ENCODE data around the gene LCN15. TPM values are rescaled to one million over a fixed set of nuclear protein-coding genes. Genes with fewer than 3 reads are reported as not detected.

The LCN15 gene
- total and polyA plus RNA-seq, 2 experiments from 2014 or later = 0.76 to 0.90 TPM

DNA sequence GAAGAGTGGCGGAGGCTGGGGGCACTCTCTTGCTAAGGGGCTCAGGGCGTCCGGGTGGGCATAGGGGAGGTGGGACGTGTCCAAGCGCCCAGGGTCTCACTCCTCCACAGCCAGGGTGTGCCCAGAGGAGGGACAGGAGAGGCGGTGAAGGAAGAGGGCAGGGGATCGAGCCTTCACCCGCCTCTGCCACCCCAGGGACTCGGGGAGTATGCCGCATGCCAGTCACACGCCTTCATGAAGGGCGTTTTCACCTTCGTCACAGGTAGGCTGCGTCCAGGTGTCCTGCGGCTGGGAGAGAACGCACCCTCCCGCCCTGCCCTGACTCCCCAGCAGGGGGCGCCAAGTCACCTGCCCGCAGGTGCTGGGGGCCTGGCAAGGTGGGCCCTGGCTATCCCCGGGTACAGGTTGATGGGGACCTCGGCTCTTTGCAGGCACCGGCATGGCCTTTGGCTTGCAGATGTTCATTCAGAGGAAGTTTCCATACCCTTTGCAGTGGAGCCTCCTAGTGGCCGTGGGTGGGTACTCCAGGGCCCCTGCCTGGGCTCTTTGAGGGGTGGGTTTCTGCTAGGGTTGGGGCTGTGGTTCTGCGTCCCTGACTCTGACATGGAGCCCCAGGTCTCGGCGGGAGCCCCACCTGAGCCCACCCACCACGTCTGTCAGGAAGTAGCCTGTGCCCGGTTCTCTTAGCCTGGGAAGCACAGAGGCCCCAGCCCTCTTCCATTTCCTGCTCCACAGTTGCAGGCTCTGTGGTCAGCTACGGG lies 27.4 kb upstream of the LCN15 start (continued):
- TF ChIP-seq, protein P1, sequence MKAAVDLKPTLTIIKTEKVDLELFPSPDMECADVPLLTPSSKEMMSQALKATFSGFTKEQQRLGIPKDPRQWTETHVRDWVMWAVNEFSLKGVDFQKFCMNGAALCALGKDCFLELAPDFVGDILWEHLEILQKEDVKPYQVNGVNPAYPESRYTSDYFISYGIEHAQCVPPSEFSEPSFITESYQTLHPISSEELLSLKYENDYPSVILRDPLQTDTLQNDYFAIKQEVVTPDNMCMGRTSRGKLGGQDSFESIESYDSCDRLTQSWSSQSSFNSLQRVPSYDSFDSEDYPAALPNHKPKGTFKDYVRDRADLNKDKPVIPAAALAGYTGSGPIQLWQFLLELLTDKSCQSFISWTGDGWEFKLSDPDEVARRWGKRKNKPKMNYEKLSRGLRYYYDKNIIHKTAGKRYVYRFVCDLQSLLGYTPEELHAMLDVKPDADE (IDR thresholded peaks at IDR 0.05) = no peak
- peak; percentile 44 for TF ChIP-seq CREB1 (CRISPR knock-in tag; IDR thresholded peaks at IDR 0.05; ENCODE audit: low read depth)

DNA sequence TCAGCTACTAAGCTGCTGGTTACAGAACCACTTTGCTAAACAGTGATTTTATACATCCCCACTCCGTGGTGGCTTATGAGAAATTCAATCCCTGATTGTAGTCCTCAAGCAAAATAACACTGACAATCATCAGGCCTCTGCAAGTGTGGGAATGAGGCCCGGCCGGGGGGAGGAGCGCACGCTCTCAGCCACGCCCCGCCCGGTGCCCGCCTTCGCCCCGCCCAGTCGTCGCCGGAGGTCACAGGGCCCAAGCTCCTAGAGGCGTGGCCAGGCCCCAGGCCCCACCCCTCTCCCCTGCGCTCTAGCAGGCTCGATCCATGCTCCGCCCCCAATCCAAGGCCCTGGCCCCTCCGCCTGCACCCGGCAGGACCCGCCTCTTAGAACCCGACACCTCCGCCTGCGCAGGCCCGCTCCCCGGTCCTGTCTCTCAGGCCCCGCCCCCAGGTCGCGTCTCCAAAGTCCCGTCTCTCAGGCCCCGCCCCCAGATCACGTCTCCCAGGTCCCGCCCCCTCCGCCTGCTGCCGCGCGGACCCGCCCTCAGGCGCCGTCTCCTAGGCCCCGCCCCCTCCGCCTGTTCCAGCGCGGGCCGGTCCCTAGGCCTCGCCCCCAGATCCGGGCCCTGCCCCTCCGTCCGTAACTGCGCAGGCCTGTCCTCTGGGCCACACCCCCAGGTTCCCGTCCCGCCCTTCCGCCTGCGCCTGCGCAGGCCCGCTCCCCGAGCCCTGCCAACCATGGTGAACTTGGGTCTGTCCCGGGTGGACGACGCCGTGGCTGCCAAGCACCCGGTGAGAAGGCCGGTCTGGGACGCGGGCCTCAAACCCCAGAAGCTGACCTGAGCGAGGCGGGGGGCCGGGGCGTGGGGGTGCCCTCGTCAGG lies 26.6 kb upstream of the LCN15 start, which contains the start of gene TMEM141:
TSS of gene TMEM141 (plus strand) at position 705 of the 876 bp plus-strand sequence. CDS start at position 732, 27 bp downstream.
- Histone ChIP-seq H3F3A (replicated peaks; ENCODE audit: low read depth) (0 out of 2 replicates have a peak, but pooled peaks cover 6% of the 10 kb centered on the region), H3K27me3 (ENCODE audit: insufficient read depth) (no peaks in the 10 kb centered on the region), H3K4me2 (peak within 1 kb of the TSS; percentile 88), H4K20me1 (replicated peaks; ENCODE audit: insufficient read depth) (peaks cover 14% of the 10 kb centered on the region), H3K36me3 (ENCODE audit: insufficient read depth) (no peaks in the 10 kb centered on the region), H3K4me3 (peak within 1 kb of the TSS; percentile 91), H3K4me1 (ENCODE audit: insufficient read depth) (peaks cover 4% of the 10 kb centered on the region), H3K9me2 (ENCODE audit: insufficient read depth) (no peaks in the 10 kb centered on the region), H2AFZ (peak within 1 kb of the TSS; percentile 86; the same call in 1 of the 2 replicates), H3K27ac (ENCODE audit: low read depth) (0 out of 2 replicates have a peak within 1 kb of the TSS, but pooled peaks have one; percentile 26), H3K79me2 (replicated peaks; ENCODE audit: insufficient read depth) (0 out of 2 replicates have a peak, but pooled peaks cover 4% of the 10 kb centered on the region)
- peaks cover 8% of the 10 kb centered on the region; the same call in 2 of the 3 replicates for H3K36me3 Mint-ChIP-seq (ENCODE audit: low read depth)
- peak; percentile 93 for TF ChIP-seq POLR2AphosphoS5 (IDR thresholded peaks at IDR 0.05; ENCODE audit: low read depth)
- TF ChIP-seq EZH2 (IDR thresholded peaks at IDR 0.05; ENCODE audit: low read depth, unreplicated experiment) = no peak
- TF ChIP-seq CREB1 (CRISPR knock-in tag; IDR thresholded peaks at IDR 0.05; ENCODE audit: low read depth) = 0 out of 2 replicates have a peak, but pooled peaks have one; percentile 42
- peaks cover 17% of the 10 kb centered on the region for H3K27me3 Mint-ChIP-seq (ENCODE audit: insufficient read depth, low read depth, poor library complexity)
- peaks cover 18% of the 10 kb centered on the region for H3K4me1 Mint-ChIP-seq
- peak; percentile 86 for ATAC-seq
- peak; percentile 100 for DNase-seq (ENCODE audit: low spot score)
- no peaks in the 10 kb centered on the region for H3K9me3 Mint-ChIP-seq
- H3K4me3 Mint-ChIP-seq = peak within 1 kb of the TSS; percentile 84
- H3K27ac Mint-ChIP-seq = peak within 1 kb of the TSS; percentile 94

DNA sequence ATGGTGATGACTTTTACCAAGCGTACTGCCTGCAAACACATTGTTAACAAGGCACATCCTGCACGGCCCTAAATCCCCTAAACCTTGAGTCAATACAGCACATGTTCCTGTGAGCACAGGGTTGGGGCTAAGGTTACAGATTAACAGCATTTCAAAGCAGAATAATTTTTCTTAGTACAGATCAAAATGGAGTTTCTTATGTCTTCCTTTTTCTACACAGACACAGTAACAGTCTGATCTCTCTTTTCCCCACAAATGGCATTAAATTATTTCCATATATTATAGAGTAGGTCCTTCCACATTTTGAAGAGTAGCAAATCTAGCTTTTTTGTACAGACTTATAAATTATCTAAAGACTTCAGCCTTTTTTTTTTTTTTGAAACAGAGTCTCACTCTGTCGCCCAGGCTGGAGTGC lies 25.2 kb upstream of the LCN15 start:
- peaks cover 16% of the 10 kb centered on the region for H3K4me1 Mint-ChIP-seq
- Histone ChIP-seq H3K79me2 (replicated peaks; ENCODE audit: insufficient read depth) (0 out of 2 replicates have a peak, but pooled peaks cover 4% of the 10 kb centered on the region), H2AFZ (no peak overlapping the region), H3K4me3 (no peak overlapping the region), H3K27me3 (ENCODE audit: insufficient read depth) (no peaks in the 10 kb centered on the region), H3K36me3 (ENCODE audit: insufficient read depth) (no peaks in the 10 kb centered on the region), H4K20me1 (replicated peaks; ENCODE audit: insufficient read depth) (peaks cover 14% of the 10 kb centered on the region), H3F3A (replicated peaks; ENCODE audit: low read depth) (0 out of 2 replicates have a peak, but pooled peaks cover 6% of the 10 kb centered on the region), H3K4me2 (no peak overlapping the region), H3K9me2 (ENCODE audit: insufficient read depth) (no peaks in the 10 kb centered on the region), H3K27ac (ENCODE audit: low read depth) (no peak overlapping the region), H3K4me1 (ENCODE audit: insufficient read depth) (peaks cover 4% of the 10 kb centered on the region; the same call in 1 of the 2 replicates)
- peaks cover 13% of the 10 kb centered on the region for H3K27me3 Mint-ChIP-seq (ENCODE audit: insufficient read depth, low read depth, poor library complexity)
- no peaks in the 10 kb centered on the region for H3K9me3 Mint-ChIP-seq
- peaks cover 8% of the 10 kb centered on the region; the same call in 2 of the 3 replicates for H3K36me3 Mint-ChIP-seq (ENCODE audit: low read depth)
- no peak overlapping the region for H3K27ac Mint-ChIP-seq
- DNase-seq (ENCODE audit: low spot score) (no peak), ATAC-seq (no peak)
- no peak overlapping the region for H3K4me3 Mint-ChIP-seq
- TF ChIP-seq ZNF331 (CRISPR knock-in tag; IDR thresholded peaks at IDR 0.05; ENCODE audit: low read depth) (no peak), POLR2AphosphoS5 (IDR thresholded peaks at IDR 0.05; ENCODE audit: low read depth) (no peak), EZH2 (IDR thresholded peaks at IDR 0.05; ENCODE audit: low read depth, unreplicated experiment) (no peak)
- TF ChIP-seq, protein P2, sequence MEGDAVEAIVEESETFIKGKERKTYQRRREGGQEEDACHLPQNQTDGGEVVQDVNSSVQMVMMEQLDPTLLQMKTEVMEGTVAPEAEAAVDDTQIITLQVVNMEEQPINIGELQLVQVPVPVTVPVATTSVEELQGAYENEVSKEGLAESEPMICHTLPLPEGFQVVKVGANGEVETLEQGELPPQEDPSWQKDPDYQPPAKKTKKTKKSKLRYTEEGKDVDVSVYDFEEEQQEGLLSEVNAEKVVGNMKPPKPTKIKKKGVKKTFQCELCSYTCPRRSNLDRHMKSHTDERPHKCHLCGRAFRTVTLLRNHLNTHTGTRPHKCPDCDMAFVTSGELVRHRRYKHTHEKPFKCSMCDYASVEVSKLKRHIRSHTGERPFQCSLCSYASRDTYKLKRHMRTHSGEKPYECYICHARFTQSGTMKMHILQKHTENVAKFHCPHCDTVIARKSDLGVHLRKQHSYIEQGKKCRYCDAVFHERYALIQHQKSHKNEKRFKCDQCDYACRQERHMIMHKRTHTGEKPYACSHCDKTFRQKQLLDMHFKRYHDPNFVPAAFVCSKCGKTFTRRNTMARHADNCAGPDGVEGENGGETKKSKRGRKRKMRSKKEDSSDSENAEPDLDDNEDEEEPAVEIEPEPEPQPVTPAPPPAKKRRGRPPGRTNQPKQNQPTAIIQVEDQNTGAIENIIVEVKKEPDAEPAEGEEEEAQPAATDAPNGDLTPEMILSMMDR (conservative IDR thresholded peaks at IDR 0.05; ENCODE audit: low read depth in 2 of 2) = no peak
- TF ChIP-seq, protein P3, sequence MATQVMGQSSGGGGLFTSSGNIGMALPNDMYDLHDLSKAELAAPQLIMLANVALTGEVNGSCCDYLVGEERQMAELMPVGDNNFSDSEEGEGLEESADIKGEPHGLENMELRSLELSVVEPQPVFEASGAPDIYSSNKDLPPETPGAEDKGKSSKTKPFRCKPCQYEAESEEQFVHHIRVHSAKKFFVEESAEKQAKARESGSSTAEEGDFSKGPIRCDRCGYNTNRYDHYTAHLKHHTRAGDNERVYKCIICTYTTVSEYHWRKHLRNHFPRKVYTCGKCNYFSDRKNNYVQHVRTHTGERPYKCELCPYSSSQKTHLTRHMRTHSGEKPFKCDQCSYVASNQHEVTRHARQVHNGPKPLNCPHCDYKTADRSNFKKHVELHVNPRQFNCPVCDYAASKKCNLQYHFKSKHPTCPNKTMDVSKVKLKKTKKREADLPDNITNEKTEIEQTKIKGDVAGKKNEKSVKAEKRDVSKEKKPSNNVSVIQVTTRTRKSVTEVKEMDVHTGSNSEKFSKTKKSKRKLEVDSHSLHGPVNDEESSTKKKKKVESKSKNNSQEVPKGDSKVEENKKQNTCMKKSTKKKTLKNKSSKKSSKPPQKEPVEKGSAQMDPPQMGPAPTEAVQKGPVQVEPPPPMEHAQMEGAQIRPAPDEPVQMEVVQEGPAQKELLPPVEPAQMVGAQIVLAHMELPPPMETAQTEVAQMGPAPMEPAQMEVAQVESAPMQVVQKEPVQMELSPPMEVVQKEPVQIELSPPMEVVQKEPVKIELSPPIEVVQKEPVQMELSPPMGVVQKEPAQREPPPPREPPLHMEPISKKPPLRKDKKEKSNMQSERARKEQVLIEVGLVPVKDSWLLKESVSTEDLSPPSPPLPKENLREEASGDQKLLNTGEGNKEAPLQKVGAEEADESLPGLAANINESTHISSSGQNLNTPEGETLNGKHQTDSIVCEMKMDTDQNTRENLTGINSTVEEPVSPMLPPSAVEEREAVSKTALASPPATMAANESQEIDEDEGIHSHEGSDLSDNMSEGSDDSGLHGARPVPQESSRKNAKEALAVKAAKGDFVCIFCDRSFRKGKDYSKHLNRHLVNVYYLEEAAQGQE (IDR thresholded peaks at IDR 0.05; ENCODE audit: unreplicated experiment) = no peak
- TF ChIP-seq, protein P1 (IDR thresholded peaks at IDR 0.05) = no peak
